Measurements from ENCODE around the gene CNPY1.
"Not testable (repeated sequence)": the region's sequence is repeated elsewhere in the genome, so short reads cannot be mapped to it uniquely, and the experiment has no call there.

Gene CNPY1

DNA sequence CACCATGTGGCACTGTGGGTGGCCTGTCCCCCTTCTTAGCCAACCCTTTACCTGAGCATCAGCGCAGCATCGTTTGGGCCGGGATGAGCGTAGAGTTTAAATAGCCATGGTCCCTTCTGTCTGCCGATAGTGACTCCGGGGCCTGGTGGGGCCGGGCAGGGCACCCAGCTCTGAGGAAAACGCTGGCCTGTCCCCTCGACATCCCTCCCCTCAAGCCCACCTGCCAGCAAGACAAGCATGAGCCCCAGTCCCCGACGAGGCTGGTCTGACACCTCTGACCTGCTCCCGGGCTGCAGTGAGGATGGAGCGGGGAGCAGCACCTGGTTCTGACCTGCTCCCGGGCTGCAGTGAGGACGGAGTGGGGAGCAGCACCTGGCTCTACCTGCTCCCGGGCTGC is 31.1 kb upstream of the CNPY1 start:
- no peak for DNase-seq

DNA sequence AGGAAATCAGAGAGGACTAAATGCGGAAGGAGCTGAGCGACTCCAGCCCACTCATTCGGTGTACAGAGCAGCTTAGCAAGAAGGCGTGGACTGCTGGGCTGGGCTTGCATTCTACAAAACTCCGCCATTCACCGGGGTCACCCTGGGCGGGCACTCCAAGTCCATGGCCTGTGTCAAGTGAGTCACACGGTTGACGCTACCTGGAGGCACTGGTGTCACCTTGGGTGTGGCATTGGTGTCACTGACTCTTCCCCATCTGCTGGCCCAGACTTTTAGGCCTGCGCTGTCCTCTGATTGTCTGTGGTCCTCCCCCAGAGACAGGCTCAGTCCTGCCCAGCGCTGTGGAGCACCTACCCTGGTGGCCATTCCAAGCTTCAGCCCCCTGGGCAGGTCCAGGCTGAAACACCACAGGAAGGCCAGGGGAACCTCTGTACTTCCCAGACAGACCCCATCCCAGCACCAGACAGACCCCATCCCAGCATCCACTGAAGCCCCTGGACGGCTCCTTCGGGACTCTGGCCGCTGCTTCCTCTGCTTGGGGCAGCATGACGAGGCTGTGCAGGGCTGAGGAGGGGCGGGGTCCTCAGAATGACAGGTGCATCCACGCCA is 30.6 kb upstream of the CNPY1 start:
- DNase-seq, result no peak

DNA sequence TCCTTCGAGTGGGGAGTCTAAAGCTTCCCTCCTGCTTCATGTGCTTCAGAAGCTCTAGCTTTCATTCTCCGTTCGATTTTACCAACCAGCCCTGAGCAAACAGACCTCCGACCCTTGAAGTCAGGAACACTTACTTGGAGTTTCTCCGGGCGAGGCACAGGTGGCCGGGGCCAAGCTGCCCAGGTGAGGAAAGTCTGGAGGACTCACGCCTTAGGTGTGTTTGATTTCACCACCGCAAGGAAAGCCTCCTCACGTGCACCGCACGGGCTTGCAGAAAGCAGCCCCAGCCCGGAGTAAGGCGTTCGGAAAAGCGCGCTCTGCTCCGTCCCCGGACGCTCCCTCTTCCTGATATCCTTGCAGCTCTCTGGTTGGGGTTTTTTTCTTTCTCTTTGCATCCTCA is 30.1 kb upstream of the CNPY1 start:
- no peak for DNase-seq

DNA sequence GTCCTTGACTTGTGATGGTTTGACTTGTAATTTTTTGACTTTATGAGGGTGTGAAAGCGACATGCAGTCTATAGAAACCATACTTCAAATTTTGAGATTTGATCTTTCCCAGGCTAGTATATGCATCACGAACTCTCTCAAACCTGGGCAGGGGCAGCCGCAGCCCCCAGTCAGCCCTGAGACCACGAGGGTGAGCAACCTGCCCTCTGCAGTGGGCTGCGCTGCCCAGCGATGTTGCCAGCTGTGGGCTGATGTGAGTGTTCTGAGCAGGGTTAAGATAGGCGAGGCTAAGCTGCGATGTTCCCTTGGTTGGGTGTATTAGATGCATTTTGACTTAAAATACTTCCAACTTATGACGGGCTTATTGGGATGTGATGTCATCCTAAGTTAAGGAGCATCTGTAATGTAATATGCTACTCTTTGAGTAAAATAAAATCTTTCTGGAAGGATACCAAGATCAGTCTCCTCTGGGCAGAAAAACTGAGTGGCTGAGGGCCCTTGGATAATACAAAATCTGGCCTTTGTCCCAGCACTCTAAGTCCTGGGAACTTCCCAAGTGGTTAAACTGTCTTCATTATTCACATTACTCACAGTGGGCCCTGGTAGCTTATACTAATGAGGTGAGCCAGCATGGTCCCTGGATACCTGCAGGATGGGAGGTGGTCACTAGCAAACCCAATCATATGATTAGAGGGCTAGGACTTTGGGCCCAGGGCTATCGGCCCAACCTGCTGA is 28.4 kb upstream of the CNPY1 start:
- no peak for DNase-seq

DNA sequence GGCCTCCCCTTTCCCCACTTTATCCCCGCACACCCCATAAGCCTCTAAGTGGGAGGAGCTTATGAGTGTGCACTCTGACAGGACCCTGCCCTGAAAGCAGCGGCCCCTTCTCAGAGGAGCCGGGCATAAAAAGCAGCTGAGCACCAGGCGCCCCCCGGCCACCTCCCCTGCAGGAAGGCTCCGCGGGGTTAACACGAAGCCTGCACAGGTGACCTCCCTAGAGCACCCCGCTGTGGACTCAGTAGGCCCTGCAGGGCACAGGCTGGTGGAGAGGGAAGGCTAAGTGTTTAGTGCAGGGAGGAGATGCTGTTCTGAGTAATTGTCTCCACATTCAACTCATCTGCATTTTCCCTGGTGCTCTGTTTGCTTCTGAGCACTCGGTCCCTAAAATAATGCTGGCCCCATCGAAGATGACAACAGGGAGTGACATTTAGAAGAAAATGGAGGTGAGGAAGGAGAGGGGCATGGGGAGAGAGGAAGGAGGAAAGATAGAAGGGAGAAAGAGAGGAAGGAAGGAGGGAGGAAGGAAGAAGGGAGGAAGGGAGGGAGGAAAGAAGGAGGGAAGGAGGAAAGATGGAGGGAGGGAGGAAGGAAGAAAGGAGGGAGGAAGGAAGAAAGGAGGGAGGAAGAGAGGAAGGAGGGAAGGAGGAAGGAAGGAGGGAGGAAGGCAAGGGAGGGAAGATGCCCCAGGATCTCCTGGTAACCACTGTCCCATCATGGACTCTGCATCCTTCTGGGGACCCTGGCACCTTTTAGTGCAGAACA is 25.4 kb upstream of the CNPY1 start:
- no peak for DNase-seq

DNA sequence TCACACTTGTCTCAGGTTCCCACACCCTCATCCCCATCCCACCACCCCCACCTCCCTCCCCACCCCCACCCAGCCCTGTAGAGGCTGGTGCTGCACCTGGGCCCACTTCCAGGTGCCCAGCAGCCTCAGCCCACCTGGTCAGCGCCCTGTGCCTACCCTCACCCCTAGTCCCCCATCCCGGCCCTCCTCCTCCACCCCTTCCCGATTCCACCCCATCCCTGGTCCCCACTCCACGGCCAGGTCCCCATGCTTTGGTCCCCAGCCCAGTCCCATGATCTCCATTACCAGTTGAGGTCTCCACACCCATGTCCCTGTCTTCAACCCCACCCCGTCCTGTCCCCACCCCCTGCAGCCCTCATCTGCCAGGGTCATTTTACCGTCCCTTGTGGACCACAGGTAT is 24.6 kb upstream of the CNPY1 start:
- DNase-seq, result no peak

DNA sequence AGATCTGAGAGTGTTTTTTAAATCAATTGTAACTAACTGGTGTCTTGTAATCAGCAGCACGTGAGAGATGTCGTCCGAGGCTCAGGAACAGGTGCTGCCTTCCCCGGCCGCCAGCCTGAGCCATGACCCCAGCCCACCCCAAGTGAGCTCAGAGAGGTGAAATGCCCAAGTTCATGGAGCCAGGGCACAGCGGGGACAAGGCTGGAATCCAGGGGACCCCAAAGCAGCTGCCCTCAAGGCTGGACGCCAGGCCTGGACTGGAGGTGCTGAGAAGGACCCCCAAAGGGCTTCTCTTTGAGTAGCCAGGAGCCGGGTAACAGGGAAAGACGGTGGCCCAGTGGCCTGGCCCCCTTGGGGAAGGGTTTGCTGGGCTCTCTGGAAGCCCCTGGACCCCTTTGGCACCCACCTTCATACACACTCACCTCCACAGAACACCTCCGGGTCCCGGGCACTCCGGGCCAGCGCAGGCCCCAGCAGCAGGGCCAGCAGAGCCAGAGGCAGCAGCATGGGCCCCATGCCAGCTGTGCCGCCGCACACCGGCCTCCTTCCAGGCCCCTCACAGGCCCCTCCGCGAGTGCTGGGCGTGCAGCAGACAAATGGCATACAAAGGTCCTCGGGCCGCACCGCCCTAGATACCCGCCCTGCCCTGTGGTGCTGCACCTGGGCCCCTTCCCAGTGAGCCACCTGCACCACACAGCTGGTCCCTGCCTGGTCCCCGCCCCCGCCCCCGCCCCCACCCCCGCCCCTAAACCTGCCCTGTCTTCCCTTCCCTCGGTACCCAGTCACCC is 24.0 kb upstream of the CNPY1 start:
- no peak for DNase-seq

DNA sequence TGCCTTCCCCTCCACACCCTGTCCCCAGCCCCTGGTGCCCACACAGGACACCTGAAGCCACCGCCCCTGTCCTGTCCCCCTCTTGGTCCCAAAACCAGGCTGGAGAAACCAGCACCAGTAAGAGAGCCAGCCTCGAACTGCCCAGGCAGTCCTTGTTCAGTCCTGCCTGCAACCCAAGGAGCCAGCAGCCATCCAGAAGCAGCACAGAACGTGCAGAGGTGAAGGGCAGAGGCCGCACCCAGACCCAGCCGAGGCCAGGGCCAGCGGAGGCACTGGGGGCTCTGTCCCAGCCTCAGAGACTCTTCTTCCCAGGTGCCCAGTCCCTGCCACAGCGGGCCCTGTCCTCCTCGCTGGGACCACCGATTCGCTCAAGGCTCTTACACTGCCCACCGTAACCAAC is 23.3 kb upstream of the CNPY1 start:
- no peak for DNase-seq

DNA sequence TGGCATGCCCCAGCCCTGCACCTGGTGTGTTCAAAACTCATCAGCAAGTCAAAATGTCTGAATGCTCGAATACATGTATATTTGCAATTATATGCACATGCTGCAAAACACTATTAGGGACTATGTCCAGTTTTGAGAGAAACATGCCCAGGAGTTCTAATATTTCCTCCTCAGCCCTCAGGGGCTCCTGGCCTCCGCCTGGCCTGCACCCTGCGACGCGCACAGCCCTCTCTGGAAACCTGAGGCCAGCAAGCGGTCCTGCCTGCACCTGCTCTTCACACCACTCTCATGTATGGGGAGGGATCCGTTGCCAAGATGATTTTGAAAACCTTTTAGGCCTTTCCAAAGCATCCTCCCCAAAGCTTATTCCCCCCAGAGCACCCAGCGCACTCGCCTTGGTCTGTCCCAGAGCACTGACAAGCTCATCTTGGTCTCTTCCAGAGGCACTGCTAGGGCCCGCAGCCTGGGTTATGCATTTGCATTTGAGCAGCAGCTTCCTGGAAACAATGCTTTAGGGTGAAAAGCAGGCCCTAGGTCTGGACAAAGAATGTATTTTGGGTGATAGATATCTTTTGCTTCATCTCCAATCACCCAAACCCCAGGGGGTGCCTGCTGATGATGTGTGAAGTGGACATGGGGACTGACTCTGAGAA is 22.6 kb upstream of the CNPY1 start:
- no peak for DNase-seq

DNA sequence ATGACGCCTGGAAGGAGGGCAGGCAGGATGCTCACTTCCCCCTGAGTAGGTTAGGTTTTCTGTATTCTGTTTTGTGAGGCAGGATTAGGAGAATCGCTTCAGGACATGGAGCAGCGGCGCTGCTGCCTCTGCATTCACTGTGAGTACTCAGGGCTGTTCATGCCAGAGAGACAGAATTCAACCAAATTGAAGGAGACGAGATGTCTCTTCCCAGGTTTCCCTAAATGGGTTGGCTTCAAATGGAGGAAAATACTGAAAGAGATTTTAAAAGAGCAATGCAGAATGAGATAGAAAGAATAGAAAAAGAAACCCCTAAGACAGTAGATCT is 21.9 kb upstream of the CNPY1 start:
- DNase-seq, result no peak

DNA sequence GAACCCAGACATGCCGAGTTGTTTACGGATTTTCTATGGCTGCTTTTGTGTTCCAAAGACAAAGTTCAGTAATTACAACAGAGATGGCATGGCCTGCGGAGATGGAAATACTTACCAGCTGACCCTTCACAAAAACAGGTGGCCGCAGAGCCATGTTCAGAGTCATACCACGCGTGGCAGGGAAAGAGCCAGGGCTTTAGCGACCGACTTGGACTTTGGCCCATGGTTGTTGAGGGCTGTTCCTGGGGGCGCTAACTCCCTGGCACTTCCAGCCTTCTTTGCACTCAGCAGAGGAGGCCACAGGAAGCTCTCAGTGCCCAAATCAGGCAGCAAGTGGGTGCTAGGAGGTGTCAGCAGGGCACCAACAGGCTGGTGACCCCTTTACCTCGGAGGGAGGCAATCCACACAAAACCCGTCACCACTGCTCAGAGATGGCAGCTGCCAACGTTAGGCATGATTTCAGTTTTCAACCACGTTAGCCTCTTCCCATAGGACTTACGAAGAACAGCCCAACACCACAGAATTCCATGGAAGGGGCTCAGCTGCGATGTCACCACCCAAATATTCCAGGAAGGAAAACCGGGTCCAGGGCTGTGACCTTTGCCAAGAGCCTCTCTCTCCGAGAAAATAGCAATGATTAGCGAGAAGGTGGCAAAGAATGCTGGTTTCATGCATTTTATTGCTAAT is 21.4 kb upstream of the CNPY1 start:
- no peak for DNase-seq

DNA sequence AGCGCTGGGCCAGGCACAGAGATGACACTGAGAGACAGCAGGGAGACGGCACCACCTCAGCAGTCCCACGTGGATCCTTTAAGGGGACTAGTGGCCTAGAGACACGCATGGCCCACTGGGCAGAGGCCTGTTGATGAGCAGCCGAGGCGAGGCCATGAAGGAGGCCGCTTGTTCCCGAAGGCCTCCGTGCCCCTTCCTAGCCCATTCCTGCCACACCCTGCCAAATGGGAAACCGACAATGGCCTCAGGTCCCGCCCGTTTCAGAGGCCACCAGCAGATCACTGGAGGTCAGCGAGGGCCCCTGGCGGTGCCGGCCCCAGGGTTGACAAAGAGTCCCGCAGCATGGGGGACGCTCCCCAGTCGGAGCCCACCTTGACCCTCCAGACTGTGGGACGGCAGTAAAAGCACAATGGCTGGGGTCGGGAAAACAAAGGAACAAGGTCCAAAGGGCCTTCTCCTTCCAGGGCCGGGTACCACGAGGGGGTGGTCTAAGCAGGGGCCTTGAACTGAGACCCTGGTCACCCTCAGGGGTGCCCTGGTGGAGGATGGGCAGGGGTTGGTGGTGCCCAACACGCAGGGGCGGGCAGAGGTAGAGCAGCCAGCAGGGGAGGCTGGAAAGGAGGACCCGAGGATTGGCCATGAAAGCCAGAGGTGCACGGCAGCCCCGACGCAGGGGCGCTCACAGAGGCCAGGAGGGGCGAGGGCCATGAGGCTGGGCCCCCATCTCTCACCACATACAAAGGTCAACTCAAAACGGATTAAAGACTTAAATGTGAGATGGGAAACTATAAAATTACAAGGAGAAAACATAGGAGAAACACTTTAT is 19.9 kb upstream of the CNPY1 start:
- DNase-seq, result no peak

DNA sequence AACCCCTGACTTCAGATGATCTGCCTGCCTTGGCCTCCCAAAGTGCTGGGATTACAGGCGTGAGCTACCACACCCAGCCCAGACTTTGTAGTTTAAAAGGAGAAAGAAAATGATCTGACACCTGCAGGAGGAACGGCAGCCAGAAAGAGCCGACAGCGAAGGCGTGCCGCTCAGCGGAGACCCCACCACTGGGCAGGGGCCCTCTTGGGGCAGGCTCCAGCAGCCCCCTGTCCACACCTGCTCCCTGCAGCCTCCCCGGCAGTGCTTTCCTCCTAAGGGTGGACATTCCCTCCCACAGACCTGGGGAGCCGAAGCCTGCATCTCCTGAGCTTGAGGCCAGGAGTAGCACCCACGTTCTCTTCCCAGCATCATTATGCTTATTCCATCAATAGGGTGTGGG is 19.2 kb upstream of the CNPY1 start:
- no peak for DNase-seq

DNA sequence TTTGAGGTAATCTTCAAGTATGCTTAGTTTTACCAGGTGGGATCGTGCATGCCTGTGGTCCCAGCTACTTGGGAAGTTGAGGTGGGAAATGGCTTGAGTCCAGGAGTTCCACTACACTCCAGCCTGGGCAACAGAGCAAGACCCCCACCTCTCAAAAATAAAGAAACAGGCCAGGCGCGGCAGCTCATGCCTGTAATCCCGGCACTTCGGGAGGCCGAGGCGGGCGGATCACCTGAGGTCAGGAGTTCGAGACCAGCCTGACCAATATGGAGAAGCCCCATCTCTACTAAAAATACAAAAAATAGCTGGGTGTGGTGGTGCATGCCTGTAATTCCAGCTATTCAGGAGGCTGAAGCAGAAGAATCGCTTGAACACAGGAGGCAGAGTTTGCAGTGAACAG is 16.6 kb upstream of the CNPY1 start:
- not testable (repeated sequence) for DNase-seq

DNA sequence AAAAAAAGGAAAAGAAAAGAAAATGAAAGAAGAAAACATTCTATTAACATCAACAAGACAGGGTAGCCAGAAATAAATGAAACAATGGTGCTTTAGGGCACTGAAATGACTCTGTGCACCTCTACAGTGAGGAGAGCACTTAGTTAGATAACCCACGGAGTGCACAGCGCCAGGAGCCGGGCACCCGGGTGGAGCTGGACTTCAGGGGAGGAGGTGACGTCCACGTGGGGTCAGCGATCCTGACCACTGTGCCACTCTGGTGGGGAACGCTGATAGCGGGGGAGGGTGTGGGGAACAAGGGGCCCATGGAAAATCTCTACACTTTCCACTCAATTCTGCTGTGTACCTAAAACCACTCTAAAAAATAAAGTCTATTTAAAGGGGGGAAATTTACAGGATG is 15.7 kb upstream of the CNPY1 start:
- no peak for DNase-seq

DNA sequence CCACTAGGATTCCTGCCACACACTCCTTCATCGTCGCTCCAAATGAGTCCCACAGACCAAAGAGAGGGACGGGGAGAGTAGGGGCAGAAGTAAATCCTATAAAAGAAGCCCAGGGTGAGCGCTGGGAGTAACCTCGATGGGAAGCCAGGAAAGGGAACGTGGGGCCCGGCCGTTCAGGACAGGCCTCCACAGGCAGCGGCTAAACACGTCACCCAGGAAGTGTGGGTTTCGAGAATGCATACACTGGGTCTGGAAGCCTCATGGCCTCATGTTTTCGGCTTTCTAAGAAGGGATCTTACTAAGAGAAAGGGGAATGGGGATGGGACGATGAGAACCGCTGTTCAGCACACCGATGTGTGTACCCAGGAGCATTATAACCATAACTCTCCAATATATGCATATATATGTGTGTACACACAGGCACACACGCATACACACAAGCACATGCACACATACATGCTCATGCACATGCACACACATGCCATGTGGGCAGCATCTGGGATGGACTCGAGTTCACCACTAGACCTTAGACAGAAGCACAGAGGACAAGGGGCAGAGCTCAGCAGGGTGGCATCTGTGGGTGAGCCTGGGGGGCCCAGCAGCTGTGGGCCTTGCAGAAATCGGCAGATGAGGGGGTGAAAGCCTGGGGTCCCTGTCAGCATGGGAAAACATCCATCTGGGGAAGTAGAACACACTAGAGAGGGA is 14.8 kb upstream of the CNPY1 start:
- DNase-seq, result no peak

DNA sequence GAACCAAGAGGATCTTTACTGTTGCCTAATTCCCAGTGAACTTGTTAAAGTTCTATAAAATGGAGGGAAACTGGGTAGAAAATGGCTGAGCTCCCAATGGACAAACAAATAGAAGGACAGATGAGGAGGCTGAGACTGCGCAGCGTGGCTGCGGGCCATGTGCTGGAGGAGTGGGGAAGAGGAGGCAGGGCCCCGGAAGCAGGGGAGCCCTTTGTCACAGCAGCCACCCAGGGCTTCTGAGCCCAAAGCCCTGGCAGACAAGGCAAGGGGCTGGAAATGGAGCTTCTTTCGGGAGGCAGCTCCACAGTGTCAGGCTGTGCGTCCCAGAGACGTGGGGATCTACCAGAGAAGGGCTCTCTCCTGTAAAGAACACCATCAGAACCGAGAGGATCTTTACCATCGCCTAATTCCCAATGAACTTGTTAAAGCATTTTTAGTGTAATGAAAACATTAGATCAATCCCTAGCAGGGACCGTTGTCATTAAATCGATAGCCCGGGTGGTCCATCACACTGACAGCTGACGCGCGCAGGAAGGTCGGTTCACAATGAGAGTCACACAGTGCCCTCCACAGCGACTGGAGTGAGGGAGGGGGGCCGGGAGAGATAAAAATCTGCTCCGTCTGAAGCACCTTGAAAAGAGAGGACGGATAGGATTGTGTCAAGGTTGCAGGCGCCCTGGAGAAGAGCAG is 14.0 kb upstream of the CNPY1 start:
- DNase-seq, result no peak

DNA sequence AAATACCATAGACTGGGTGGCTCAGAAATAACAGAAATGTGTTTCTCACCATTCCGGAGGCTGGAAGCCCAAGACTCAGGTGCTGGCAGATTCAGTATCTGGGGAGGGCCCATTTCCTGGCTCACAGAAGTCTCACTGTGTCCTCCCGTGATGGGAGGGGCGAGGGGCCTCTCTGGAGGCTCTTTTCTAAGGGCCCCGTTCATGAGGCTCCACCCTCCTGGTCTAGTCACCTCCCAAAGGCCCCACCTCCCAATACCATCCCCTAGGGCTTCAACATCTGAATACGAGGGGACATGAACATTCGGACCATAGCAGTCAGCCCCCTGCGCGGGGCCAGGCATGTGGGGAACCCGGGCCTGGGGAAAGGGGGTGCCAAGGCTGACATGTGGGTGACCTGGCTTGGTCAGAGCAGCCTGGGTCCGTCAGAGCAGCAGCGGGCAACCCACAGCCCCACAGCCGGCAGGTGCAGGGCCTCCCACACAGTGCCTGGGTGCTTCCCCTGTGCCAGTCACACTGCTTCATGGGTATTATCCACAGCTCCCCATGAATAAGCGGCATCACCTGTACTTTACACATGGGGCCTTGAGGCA is 13.3 kb upstream of the CNPY1 start:
- no peak for DNase-seq

DNA sequence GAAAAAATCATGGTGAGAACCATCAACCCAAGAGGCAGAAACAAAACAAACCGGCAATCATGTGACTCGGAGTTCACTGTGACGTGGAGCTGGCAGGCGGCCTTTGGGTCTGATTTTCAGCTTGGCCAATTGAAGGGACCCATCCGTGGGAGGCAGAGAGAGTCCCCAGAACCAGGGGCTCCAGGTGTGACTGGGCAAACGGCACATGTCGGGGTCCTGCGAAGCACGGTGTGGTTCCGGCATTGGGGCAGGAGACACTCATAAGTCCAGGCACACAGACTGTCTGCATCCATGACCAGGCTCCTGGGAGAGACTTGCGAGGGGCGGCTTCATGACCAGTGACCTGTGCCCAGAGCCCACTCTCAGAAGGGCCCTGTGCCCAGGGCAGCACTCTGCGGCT is 12.6 kb upstream of the CNPY1 start:
- no peak for DNase-seq

DNA sequence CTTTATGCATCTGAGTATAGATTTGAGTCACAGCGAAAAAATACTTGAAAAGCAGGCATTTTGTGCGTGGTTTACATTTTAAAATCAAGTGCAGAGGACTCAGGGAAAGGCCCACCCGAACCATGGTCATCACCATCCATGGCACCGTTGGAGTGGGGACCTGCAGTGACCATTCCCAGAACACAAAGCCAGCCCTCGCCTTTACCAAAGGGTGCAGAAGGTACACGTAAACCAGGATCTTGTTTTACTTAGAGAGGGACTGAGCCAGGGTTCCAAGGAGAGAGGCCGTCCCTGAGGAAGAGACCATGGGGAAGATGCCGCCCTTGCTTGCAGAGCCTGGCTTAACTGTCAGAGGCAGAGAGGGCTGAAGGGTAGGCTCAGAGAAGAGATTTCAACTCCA is 12.0 kb upstream of the CNPY1 start:
- DNase-seq, result no peak

Measured in right hindlimb (tissue), 1 donor.